Endothelial cell of umbilical vein (primary cell): Measurements from ENCODE around the gene SEZ6L.

ENCODE experiments used
- EZH2 ChIP-seq: IDR thresholded peaks from 2 replicates; pipeline ENCODE4 v1.6.1; 2012; ENCODE audit warnings: borderline replicate concordance, low read depth, mild to moderate bottlenecking, moderate library complexity, low read length, inconsistent platforms; ENCODE audit not compliant: severe bottlenecking
- MYC ChIP-seq: IDR thresholded peaks from one replicate; pipeline ENCODE4 v1.6.1; 2011; ENCODE audit warnings: mild to moderate bottlenecking, low read depth, low read length
- POLR2A ChIP-seq: IDR thresholded peaks from 2 replicates; pipeline ENCODE4 v1.6.1; 2012; ENCODE audit warnings: low read depth, mild to moderate bottlenecking, control low read depth, low read length
- POLR2AphosphoS5 ChIP-seq: IDR thresholded peaks from 2 replicates; pipeline ENCODE4 v1.6.1; 2012; ENCODE audit warnings: low read depth, mild to moderate bottlenecking, control low read depth, low read length, moderate library complexity; ENCODE audit not compliant: insufficient read depth
- TF ChIP-seq, protein P1 (sequence below), 2 donors: IDR thresholded peaks; 1 replicate in 1 of 2; 2 replicates in 1 of 2; pipeline ENCODE4 v1.5.1; 2011; ENCODE audit warnings: low read length in 2 of 2, mild to moderate bottlenecking in 2 of 2, moderate library complexity in 2 of 2, control low read depth in 1 of 2, inconsistent platforms in 1 of 2, low read depth in 1 of 2; ENCODE audit not compliant: insufficient read depth in 1 of 2; ENCODE audit errors: extremely low read depth in 1 of 2
- TF ChIP-seq, protein P2 (sequence below): IDR thresholded peaks from 2 replicates; pipeline ENCODE4 v1.6.1; 2011; ENCODE audit not compliant: insufficient read depth, insufficient read length

DNA sequence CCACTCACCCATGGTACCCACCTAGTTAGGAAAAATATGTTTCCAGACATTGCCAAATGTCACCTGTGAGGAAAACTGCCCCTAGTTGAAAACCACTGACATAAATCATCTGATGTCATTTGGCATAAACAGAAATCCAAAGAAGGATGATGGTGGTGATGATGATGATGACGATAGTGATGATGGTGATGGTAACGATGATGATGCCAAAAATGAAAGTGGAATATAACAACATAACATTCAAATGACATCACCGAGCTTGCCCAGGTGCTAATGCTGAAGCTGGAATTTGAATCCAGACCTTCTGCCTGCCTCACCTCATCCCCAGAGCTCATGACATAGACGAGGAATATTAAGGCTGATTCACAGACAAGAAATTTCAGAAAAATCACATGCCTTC, 167.5 kb downstream of the SEZ6L start:
- TF ChIP-seq, protein P1, sequence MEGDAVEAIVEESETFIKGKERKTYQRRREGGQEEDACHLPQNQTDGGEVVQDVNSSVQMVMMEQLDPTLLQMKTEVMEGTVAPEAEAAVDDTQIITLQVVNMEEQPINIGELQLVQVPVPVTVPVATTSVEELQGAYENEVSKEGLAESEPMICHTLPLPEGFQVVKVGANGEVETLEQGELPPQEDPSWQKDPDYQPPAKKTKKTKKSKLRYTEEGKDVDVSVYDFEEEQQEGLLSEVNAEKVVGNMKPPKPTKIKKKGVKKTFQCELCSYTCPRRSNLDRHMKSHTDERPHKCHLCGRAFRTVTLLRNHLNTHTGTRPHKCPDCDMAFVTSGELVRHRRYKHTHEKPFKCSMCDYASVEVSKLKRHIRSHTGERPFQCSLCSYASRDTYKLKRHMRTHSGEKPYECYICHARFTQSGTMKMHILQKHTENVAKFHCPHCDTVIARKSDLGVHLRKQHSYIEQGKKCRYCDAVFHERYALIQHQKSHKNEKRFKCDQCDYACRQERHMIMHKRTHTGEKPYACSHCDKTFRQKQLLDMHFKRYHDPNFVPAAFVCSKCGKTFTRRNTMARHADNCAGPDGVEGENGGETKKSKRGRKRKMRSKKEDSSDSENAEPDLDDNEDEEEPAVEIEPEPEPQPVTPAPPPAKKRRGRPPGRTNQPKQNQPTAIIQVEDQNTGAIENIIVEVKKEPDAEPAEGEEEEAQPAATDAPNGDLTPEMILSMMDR (IDR thresholded peaks at IDR 0.05; ENCODE audit: extremely low read depth in 1 of 2, insufficient read depth in 1 of 2, low read depth in 1 of 2, low read length in 2 of 2): no peak
- no peak for TF ChIP-seq POLR2A
- no peak for TF ChIP-seq POLR2AphosphoS5
- TF ChIP-seq, protein P2, sequence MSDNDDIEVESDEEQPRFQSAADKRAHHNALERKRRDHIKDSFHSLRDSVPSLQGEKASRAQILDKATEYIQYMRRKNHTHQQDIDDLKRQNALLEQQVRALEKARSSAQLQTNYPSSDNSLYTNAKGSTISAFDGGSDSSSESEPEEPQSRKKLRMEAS: no peak
- TF ChIP-seq EZH2: no peak
- no peak for TF ChIP-seq MYC
